NCI-H1417 treated with DMSO at 0.1 percent for 48 hours (cell line): ENCODE results near the gene ITGA2.
"Not testable (repeated sequence)": the region's sequence is repeated elsewhere in the genome, so short reads cannot be mapped to it uniquely, and the experiment has no call there.

ENCODE experiments used
- DNase-seq: peaks from one replicate; lab custom pipeline; 2025; lab: John Stamatoyannopoulos, UW

The ITGA2 gene

GRCh38 chr5:52989025-52989780 is at the start of gene ITGA2:
TSS of gene ITGA2 (plus strand) at chr5:52989352. CDS start at chr5:52989469, 117 bp downstream.
- no peak for DNase-seq

- no peak for DNase-seq
Observed at GRCh38 chr5:52943285-52943684, 45.9 kb upstream of the ITGA2 start.

- no peak for DNase-seq
Observed at GRCh38 chr5:52943808-52944207, 45.3 kb upstream of the ITGA2 start.

GRCh38 chr5:52945040-52945439 is 44.1 kb upstream of the ITGA2 start:
- DNase-seq, result no peak

GRCh38 chr5:52947208-52947607 is 41.9 kb upstream of the ITGA2 start:
- DNase-seq, result no peak

- DNase-seq, result no peak
Observed at GRCh38 chr5:52947851-52948250, 41.3 kb upstream of the ITGA2 start.

- DNase-seq, result no peak
Observed at GRCh38 chr5:52948418-52949076, 40.6 kb upstream of the ITGA2 start.

GRCh38 chr5:52950686-52951085 is 38.5 kb upstream of the ITGA2 start:
- no peak for DNase-seq

- no peak for DNase-seq
Observed at GRCh38 chr5:52952483-52952882, 36.7 kb upstream of the ITGA2 start.

GRCh38 chr5:52956014-52956413 is 33.1 kb upstream of the ITGA2 start:
- no peak for DNase-seq

GRCh38 chr5:52956915-52957747 is 32.0 kb upstream of the ITGA2 start:
- DNase-seq, result no peak

- DNase-seq, result no peak
Observed at GRCh38 chr5:52961274-52961681, 27.9 kb upstream of the ITGA2 start.

- no peak for DNase-seq
Observed at GRCh38 chr5:52963636-52964035, 25.5 kb upstream of the ITGA2 start.

GRCh38 chr5:52964138-52964537 is 25.0 kb upstream of the ITGA2 start:
- no peak for DNase-seq

GRCh38 chr5:52976157-52976556 is 13.0 kb upstream of the ITGA2 start:
- not testable (repeated sequence) for DNase-seq

- no peak for DNase-seq
Observed at GRCh38 chr5:52977264-52977897, 11.8 kb upstream of the ITGA2 start.

- no peak for DNase-seq
Observed at GRCh38 chr5:52981507-52981906, 7.6 kb upstream of the ITGA2 start.

GRCh38 chr5:52983731-52984636 is 5.2 kb upstream of the ITGA2 start:
- no peak for DNase-seq

GRCh38 chr5:52985306-52985705 is 3.8 kb upstream of the ITGA2 start:
- no peak for DNase-seq

GRCh38 chr5:52987711-52988331 is 1.3 kb upstream of the ITGA2 start:
- no peak for DNase-seq
